GM12864 (cell line): ENCODE results near the gene GLUL.

Experiments used
- DNase-seq: peaks from one replicate; pipeline ENCODE4 v3.0.0-alpha.2; 2011; ENCODE audit warnings: low read depth
- H3K4me3 ChIP-seq: 2 replicates; pipeline ENCODE4 v1.5.1; 2011; ENCODE audit warnings: mild to moderate bottlenecking, low read depth, low read length, control low read depth
- TF ChIP-seq, protein P1 (sequence below): IDR thresholded peaks from 2 replicates; pipeline ENCODE4 v1.5.1; 2011; ENCODE audit warnings: low read depth, mild to moderate bottlenecking, moderate library complexity, low read length, control low read depth, inconsistent platforms; ENCODE audit errors: missing control alignments

Gene GLUL

DNA sequence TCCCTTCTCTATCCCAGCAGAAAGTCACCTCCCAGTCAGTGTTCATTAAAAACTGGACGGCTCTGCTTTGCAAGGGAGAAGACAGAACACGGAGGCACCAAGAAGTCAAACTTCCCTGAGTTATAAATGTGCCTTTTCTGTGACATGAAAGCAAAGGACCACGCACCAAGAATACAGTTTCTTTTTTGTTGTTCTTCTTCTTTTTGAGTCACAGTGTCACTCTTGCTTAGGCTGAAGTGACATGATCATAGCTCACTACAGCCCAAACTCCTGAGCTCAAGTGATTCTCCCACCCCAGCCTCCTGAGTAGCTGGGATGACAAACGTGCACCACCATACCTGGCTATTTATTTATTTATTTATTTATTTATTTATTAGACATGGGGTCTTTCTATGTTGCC is 22.7 kb downstream of the GLUL start:
- no peak for DNase-seq
- peak overlapping the region; percentile 31; the same call in 1 of the 2 replicates for H3K4me3 ChIP-seq
- TF ChIP-seq, protein P1, sequence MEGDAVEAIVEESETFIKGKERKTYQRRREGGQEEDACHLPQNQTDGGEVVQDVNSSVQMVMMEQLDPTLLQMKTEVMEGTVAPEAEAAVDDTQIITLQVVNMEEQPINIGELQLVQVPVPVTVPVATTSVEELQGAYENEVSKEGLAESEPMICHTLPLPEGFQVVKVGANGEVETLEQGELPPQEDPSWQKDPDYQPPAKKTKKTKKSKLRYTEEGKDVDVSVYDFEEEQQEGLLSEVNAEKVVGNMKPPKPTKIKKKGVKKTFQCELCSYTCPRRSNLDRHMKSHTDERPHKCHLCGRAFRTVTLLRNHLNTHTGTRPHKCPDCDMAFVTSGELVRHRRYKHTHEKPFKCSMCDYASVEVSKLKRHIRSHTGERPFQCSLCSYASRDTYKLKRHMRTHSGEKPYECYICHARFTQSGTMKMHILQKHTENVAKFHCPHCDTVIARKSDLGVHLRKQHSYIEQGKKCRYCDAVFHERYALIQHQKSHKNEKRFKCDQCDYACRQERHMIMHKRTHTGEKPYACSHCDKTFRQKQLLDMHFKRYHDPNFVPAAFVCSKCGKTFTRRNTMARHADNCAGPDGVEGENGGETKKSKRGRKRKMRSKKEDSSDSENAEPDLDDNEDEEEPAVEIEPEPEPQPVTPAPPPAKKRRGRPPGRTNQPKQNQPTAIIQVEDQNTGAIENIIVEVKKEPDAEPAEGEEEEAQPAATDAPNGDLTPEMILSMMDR: no peak

DNA sequence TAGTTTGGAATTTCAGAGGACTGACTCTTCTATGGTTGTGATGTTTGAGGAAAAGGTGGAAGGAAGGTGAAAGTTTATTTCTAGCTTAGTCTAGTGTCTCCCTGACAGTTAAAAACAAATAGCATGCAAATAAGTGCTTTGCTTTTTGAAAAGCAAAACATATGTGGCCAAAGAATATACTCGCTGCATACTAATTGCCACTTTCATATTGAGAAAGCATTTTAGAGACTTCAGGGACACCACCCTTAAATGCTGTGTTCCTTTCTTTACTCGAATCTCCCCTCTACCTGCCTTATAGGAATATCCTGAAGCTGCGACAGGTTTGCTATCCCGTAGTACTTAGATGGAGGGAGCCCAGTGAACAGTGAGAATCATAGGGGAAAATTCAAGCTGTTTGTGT is 23.2 kb downstream of the GLUL start:
- TF ChIP-seq, protein P1: no peak
- peak overlapping the region; percentile 31; the same call in 1 of the 2 replicates for H3K4me3 ChIP-seq
- DNase-seq: no peak

DNA sequence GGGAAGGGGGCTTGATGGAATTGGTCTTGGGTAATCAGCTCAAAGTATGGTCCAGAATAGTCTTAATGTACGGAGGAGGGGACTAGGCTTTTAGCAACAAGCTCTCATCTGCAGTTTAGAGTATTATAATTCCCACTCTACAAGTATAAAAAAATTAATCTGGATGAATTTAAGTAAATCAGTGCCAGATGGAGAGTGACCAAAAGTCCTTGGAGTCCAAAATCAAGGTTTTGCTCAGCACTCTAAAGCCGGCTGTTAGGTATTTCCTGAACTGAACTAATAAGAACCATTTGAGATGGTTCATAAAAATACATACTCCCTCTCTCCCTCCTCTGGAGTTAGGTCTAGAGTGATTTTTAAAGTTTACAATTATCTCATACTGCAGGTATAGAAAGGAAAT is 23.7 kb downstream of the GLUL start:
- no peak overlapping the region for H3K4me3 ChIP-seq
- no peak for DNase-seq
- TF ChIP-seq, protein P1: no peak

DNA sequence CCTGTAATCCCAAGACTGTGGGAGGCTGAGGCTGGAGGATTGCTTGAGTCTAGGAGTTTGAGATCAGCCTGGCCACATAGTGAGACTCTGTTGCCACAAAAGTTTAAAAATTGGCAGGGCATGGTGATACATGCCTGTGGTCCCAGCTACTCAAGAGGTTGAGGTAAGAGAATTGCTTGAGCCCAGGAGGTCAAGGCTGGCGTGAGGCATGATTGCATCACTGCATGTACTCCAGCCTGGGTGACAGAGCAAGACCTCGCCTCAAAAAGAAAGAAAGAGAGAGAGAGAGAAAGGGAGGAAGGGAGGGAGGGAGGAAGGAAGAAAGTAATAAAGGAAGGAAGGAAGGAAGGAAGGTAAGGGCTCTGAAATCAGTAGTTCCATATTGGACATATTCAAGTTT is 25.0 kb downstream of the GLUL start:
- DNase-seq: no peak
- H3K4me3 ChIP-seq: no peak overlapping the region
- TF ChIP-seq, protein P1: no peak

DNA sequence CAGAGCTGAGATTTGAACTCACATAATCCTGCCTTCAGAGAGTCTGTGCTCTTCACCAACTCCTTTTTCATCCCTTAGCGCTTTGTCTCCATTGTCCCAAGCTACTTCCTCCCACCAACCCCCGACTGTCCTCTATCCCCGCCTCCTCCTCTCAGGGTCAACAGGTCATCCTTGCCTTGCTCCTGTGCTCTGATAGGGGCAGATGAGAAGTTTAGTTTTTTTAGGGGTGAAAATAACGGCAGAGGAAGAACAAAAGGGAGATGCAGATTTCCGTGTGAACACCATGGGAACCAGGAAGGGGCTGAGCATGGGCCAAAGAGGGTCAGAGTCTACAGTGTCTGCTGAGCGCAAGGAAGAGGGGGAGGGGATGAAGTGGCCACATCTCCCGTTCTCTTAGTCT is 31.9 kb downstream of the GLUL start:
- H3K4me3 ChIP-seq: no peak overlapping the region
- TF ChIP-seq, protein P1: no peak
- no peak for DNase-seq

DNA sequence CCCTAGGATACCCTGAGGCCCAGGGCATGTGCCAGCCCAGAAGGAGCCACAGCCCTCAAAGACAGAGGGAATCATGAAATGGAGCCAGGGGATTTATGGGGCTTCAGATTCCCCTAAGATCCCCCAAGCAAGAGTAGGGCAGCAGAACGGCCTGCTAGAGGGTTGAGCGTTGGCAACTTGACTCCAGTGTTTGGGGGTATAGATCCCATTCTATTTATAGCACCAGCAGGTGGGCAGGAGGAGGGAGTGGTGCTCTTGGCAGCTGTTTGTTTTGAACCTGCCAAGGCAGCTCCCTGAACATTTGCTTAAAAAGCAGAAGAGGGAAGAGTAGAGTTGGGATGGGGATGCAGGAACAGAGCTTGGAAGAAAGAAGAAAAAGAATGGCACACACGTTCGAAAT is 33.7 kb downstream of the GLUL start:
- no peak for DNase-seq
- TF ChIP-seq, protein P1: no peak
- no peak overlapping the region for H3K4me3 ChIP-seq

DNA sequence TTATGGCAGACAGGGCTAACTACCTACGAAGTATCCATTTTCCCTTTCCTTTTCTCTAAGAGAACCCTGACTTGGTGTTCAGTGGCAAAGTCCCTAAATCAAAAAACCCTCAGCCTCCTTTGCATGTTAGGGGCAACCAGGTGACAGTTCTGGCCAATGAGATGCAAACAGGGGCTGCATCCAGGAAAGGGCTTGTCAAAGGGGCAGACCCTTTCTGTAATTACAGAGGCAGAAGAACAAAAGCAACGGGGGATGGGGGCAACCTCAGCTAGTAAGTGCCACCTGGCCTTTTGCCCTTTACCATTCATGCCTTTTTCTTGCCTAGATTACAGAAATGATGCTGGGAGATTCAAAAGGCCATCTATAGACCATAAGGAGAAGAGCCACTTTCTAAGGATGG is 34.4 kb downstream of the GLUL start:
- TF ChIP-seq, protein P1: no peak
- no peak for DNase-seq
- no peak overlapping the region for H3K4me3 ChIP-seq
